Osteoblast (primary cell): ENCODE data around the gene STK38. TPM values are rescaled to one million over a fixed set of nuclear protein-coding genes. Genes with fewer than 3 reads are reported as not detected.
A peak's percentile ranks its signal among the peaks of the same experiment; 100 is the strongest.
"Not testable (repeated sequence)": the region's sequence is repeated elsewhere in the genome, so short reads cannot be mapped to it uniquely, and the experiment has no call there.

Source experiments
- DNase-seq: peaks from one replicate; pipeline ENCODE4 v3.0.0; 2011; ENCODE audit warnings: low spot score, mixed read lengths; ENCODE audit not compliant: insufficient read length; ENCODE audit errors: missing footprints
- H2AFZ ChIP-seq: 2 replicates; pipeline ENCODE4 v1.6.0; 2011; ENCODE audit warnings: mild to moderate bottlenecking, low read length
- H3K27ac ChIP-seq: 2 replicates; pipeline ENCODE4 v1.5.1; 2011; ENCODE audit warnings: mild to moderate bottlenecking, low read depth, low read length, moderate library complexity
- H3K27me3 ChIP-seq: 2 replicates; pipeline ENCODE4 v1.6.0; 2012; ENCODE audit warnings: mild to moderate bottlenecking, control low read depth, inconsistent platforms, low read length, moderate library complexity; ENCODE audit not compliant: insufficient read depth
- H3K36me3 ChIP-seq: 2 replicates; pipeline ENCODE4 v1.5.1; 2011; ENCODE audit warnings: mild to moderate bottlenecking, low read length, control low read depth, moderate library complexity; ENCODE audit not compliant: insufficient read depth
- H3K4me1 ChIP-seq: 2 replicates; pipeline ENCODE4 v1.5.1; 2011; ENCODE audit warnings: mild to moderate bottlenecking, low read length, control low read depth, moderate library complexity; ENCODE audit not compliant: insufficient read depth
- H3K4me2 ChIP-seq: 2 replicates; pipeline ENCODE4 v1.6.0; 2011; ENCODE audit warnings: mild to moderate bottlenecking, low read length; ENCODE audit not compliant: insufficient read depth
- H3K4me3 ChIP-seq: fragments of 200-600 bp; sonication (generic); 3 replicates; pipeline ENCODE4 v1.5.1; 2012; ENCODE audit warnings: mild to moderate bottlenecking, low read length, inconsistent platforms; ENCODE audit not compliant: insufficient read depth
- H3K79me2 ChIP-seq: 2 replicates; pipeline ENCODE4 v1.6.0; 2012; ENCODE audit warnings: mild to moderate bottlenecking, low read length, control low read depth, inconsistent platforms; ENCODE audit not compliant: insufficient read depth
- H3K9me3 ChIP-seq: 2 replicates; pipeline ENCODE4 v1.5.1; 2011; ENCODE audit warnings: low read depth, low read length, control low read depth
- H4K20me1 ChIP-seq: 2 replicates; pipeline ENCODE4 v1.6.0; 2012; ENCODE audit warnings: mild to moderate bottlenecking, low read length, control low read depth; ENCODE audit not compliant: insufficient read depth
- CTCF ChIP-seq: IDR thresholded peaks from 2 replicates; pipeline ENCODE4 v1.5.1; 2011; ENCODE audit warnings: mild to moderate bottlenecking, low read depth, low read length, moderate library complexity; ENCODE audit errors: extremely low read depth
- total RNA-seq: library from RNA; depleted of rRNA; stranded (reverse); fragments of >200 nt; gene quantifications from 2 replicates; pipeline ENCODE4 v1.2.3, GENCODE V29; 2012

Gene STK38
- total RNA-seq, 1 donor = 48.1 TPM

GRCh38 chr6:36578030-36578429, 30.8 kb upstream of the STK38 start:
- TF ChIP-seq CTCF = no peak
- H3K4me1 ChIP-seq = peaks cover 37% of the 10 kb centered on the region
- no peak overlapping the region for H2AFZ ChIP-seq
- H3K9me3 ChIP-seq = no peaks in the 10 kb centered on the region
- H3K36me3 ChIP-seq = no peaks in the 10 kb centered on the region
- H3K4me2 ChIP-seq = no peak overlapping the region
- H3K27ac ChIP-seq = peak overlapping the region; percentile 38
- no peak overlapping the region for H3K4me3 ChIP-seq
- DNase-seq = no peak
- no peaks in the 10 kb centered on the region for H3K27me3 ChIP-seq
- no peaks in the 10 kb centered on the region for H4K20me1 ChIP-seq
- H3K79me2 ChIP-seq = no peaks in the 10 kb centered on the region

DNA sequence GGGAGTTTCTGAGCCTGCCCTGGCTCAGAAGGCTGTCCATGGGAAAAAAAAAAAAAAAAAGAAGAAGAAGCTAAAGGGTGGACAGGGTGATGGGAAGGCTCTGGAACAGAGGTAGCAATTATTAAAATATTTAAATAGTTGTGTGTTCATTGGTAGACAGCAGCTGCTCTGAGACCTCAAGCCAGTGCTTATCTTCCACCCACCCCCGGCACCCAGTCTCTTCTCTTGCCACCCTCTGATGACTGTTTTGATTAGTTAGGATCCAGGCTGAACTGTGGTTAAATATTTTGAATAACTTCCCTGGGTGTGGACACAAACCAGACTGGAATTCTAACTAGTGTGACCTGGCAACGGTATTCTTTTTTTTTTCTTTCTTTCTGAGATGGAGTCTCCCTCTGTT, 30.0 kb upstream of the STK38 start:
- peak; percentile 91 for DNase-seq
- Histone ChIP-seq H3K27me3 (no peaks in the 10 kb centered on the region), H4K20me1 (no peaks in the 10 kb centered on the region), H3K4me2 (peak overlapping the region; percentile 42), H3K9me3 (no peaks in the 10 kb centered on the region), H3K4me3 (no peak overlapping the region), H3K79me2 (no peaks in the 10 kb centered on the region), H2AFZ (no peak overlapping the region), H3K36me3 (no peaks in the 10 kb centered on the region), H3K27ac (peak overlapping the region; percentile 68), H3K4me1 (peaks cover 37% of the 10 kb centered on the region)
- TF ChIP-seq CTCF = no peak

DNA sequence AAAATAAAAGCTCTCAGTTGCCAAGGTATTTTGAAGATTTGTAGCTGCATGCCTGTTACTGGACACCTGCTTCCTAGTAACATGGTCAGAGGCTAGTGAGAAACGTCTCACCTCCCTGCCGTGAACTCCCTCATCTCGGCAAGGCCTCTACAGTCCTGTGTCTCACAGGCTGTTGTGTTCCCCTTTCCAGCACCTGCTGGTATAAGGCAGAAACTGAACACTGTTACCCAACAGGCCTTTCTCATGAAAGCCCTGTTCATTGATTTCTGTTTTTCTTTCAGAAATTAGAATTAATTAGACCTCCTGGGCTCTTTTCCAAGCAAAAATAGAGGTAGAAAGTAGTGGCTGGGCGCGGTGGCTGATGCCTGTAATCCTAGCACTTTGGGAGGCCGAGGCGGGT, 29.3 kb upstream of the STK38 start:
- no peaks in the 10 kb centered on the region for H3K79me2 ChIP-seq
- no peaks in the 10 kb centered on the region for H4K20me1 ChIP-seq
- H3K27ac ChIP-seq = peak overlapping the region; percentile 68
- no peaks in the 10 kb centered on the region for H3K9me3 ChIP-seq
- H3K4me2 ChIP-seq = no peak overlapping the region
- no peaks in the 10 kb centered on the region for H3K27me3 ChIP-seq
- peaks cover 37% of the 10 kb centered on the region for H3K4me1 ChIP-seq
- TF ChIP-seq CTCF = no peak
- no peak for DNase-seq
- no peak overlapping the region for H3K4me3 ChIP-seq
- no peaks in the 10 kb centered on the region for H3K36me3 ChIP-seq
- no peak overlapping the region for H2AFZ ChIP-seq

DNA sequence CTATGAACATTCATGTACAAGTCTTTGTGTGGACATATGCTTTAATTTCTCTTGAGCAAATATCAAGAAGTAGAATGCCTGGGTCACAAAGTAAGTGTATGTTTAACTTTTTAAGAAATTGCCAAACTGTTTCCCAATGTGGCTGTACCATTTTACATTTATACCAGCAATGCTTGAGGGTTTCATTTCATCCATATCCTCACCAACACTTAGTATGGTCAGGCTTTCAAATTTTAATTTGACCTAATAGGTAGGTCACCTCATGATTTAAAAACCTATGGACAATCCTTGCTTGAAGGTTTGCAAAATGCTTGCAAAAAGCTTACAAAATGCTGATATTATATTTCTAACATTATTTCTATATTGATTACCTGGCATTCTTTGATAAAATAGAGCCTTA, 27.4 kb upstream of the STK38 start:
- H3K79me2 ChIP-seq = no peaks in the 10 kb centered on the region
- no peaks in the 10 kb centered on the region for H3K36me3 ChIP-seq
- DNase-seq = no peak
- H2AFZ ChIP-seq = no peak overlapping the region
- TF ChIP-seq CTCF = no peak
- H3K9me3 ChIP-seq = no peaks in the 10 kb centered on the region
- no peaks in the 10 kb centered on the region for H4K20me1 ChIP-seq
- H3K4me2 ChIP-seq = no peak overlapping the region
- no peaks in the 10 kb centered on the region for H3K27me3 ChIP-seq
- peaks cover 32% of the 10 kb centered on the region for H3K4me1 ChIP-seq
- no peak overlapping the region for H3K27ac ChIP-seq
- no peak overlapping the region for H3K4me3 ChIP-seq

DNA sequence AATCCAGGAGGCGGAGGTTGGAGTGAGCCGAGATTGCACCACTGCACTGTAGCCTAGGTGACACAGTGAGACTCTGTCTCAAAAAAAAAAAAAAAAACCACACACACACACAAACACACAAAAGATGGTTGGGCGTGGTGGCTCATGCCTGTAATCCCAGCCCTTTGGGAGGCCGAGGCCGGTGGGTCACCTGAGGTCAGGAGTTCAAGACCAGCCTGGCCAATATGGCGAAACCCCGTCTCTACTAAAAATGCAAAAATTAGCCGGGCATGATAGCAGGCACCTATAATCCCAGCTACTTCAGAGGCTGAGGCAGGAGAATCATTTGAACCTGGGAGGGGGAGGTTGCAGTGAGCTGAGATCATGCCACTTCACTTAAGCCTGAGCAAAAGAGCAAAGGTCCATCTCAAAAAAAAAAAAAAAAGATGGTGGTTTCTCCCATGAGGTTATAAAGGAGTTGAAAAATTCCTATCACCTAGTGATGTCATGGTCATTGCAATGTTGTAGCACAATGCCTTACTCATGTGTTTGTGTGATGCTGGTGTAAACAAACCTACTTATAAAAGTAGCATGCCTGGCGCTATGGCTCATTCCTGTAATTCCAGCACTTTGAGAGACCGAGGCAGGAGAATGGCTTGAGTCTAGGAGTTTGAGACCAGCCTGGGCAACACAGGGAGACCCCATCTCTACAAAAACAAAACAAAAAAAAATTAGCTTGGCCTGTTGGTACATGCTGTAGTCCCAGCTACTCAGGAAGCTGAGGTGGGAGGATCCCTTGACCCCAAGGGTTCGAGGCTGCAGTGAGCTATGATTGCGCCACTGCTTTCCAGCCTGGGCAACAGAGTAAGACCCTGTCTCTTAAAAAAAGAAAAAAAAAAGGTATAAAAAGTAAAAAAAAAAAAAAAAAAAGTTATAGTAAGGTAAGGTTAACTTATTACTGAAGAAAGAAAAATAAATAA, 25.4 kb upstream of the STK38 start:
- not testable (repeated sequence) for H4K20me1 ChIP-seq, H3K4me3 ChIP-seq, H3K79me2 ChIP-seq, DNase-seq, H3K27ac ChIP-seq, H2AFZ ChIP-seq, H3K4me2 ChIP-seq, H3K36me3 ChIP-seq, H3K27me3 ChIP-seq, H3K9me3 ChIP-seq
- H3K4me1 ChIP-seq = peaks cover 12% of the 10 kb centered on the region
